Stimulated activated CD8-positive, alpha-beta memory T cell treated with anti-CD3 and anti-CD28 coated beads, Interleukin-2, amount 100 ng/mL, for 1 hour (primary cell): ENCODE measurements around the gene GPR146.

Source experiments
- DNase-seq, 2 donors: peaks; one replicate each; pipeline ENCODE4 v3.0.0-alpha.2; 2020; ENCODE audit warnings: low read depth in 2 of 2

GPR146 gene

GRCh38 chr7:1106063-1106792 lies 61.9 kb downstream of the GPR146 start:
- DNase-seq: no peak

- no peak for DNase-seq
Measured at GRCh38 chr7:1106793-1107421, 62.6 kb downstream of the GPR146 start.

DNA sequence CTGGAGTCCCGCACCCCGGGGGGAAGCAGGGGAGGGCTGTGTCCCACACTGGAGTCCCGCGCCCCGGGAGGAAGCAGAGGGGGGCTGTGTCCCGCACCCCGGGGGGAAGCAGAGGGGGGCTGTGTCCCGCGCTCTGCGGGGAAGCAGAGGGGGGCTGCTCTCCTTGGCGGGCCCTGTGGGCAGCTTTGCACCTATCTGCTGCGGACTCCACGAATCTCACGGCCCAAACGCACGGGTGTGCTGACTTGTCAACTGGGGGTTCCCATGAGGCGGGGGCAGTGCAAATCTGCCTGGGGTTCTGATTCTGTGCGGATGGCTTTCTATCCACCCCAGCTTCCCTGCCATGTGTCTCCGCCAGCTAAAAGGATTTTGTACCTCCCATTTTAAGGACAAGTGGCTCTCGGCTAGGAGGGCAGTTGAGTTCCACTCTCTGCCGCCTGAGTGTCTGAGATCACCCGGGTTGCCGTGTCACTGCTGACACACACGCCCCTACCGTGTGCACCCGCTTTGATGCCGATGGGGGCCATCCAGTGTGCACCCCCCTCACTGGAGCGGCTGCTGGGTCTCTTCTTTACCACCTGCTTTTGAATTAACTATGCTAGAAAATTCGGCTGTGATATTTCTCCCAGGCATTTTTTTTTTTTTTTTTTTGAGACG lies 64.0 kb downstream of the GPR146 start:
- no peak for DNase-seq
